K562 (cell line): Measurements from ENCODE around the gene SLMAP. TPM values are rescaled to one million over a fixed set of nuclear protein-coding genes. Genes with fewer than 3 reads are reported as not detected.

ENCODE experiments used
- ATAC-seq: fragments of 200-7000 bp; cut with Tn5 transposase; 3 replicates; pipeline ENCODE4 v1.9.1; 2020; ENCODE audit warnings: moderate library complexity
- BruUV-seq: library from RNA; stranded (reverse); fragments of 400-500 nt; replicated peaks from 2 replicates; lab custom pipeline; 2021; lab: Mats Ljungman, UMichigan
- CTCF ChIA-PET: fragments of 300-600 bp; formaldehyde crosslinking; extraction: SDS; loops from one replicate; lab custom pipeline; 2021; ENCODE audit warnings: low intra/inter-chr PET ratio; lab: Yijun Ruan, JAX
- POLR2A ChIA-PET: fragments of 300-600, 350-650 bp; sonication (Branson Sonifier 250); formaldehyde crosslinking; extraction: SDS; loops from one replicate; lab custom pipeline; 2021; ENCODE audit warnings: antibody characterized with exemption, inconsistent platforms; lab: Yijun Ruan, JAX
- DNase-seq, 4 experiments: peaks; one replicate each; pipeline versions ENCODE4 v3.0.0 to v3.0.0-alpha.2; 2011 to 2018; ENCODE audit warnings: low spot score in 3 of 4, mixed read lengths in 3 of 4; ENCODE audit errors: extremely low read depth in 1 of 4
- FAIRE-seq: peaks from 2 replicates; lab custom pipeline; 2011; peaks lifted over from hg19 to GRCh38; lab: Jason Lieb, UNC
- H2AFZ ChIP-seq: 2 replicates; pipeline ENCODE4 v1.6.0; 2011; ENCODE audit warnings: low read depth, low read length, control low read depth, inconsistent platforms
- H3K27ac ChIP-seq: fragments of 200-600 bp; 3 replicates; pipeline ENCODE4 v1.8.0; 2011; ENCODE audit warnings: low read depth, mild to moderate bottlenecking, control low read depth, inconsistent platforms, low read length, moderate library complexity, mixed read lengths; ENCODE audit errors: extremely low read depth
- H3K27me3 ChIP-seq, 2 experiments: fragments of 300-600 bp in 1 of 2; 2 replicates in 1 of 2; 3 replicates in 1 of 2; pipeline versions ENCODE4 v1.6.0 to v1.8.0; 2011; ENCODE audit warnings: inconsistent platforms in 2 of 2, low read length in 2 of 2, mild to moderate bottlenecking in 1 of 2, mixed read lengths in 1 of 2, moderate library complexity in 1 of 2; ENCODE audit not compliant: control insufficient read depth in 2 of 2, insufficient read depth in 2 of 2
- H3K36me3 ChIP-seq: fragments of 300-600 bp; 3 replicates; pipeline ENCODE4 v1.8.0; 2011; ENCODE audit warnings: mild to moderate bottlenecking, low read length, inconsistent platforms; ENCODE audit not compliant: control insufficient read depth, insufficient read depth
- H3K4me1 ChIP-seq, 2 experiments: fragments of 200-600 bp in 1 of 2; replicated peaks in 1 of 2; 2 replicates in 1 of 2; 3 replicates in 1 of 2; pipeline versions ENCODE4 v1.5.1 to v1.8.0; 2011; ENCODE audit warnings: inconsistent platforms in 2 of 2, low read length in 2 of 2, mild to moderate bottlenecking in 1 of 2, mixed read lengths in 1 of 2, moderate library complexity in 1 of 2; ENCODE audit not compliant: control insufficient read depth in 2 of 2, insufficient read depth in 2 of 2
- H3K4me2 ChIP-seq: 2 replicates; pipeline ENCODE4 v1.6.1; 2011; ENCODE audit warnings: low read length, control low read depth, inconsistent platforms, mixed read lengths; ENCODE audit not compliant: insufficient read depth
- H3K4me3 ChIP-seq: fragments of 200-600 bp; sonication (generic), shearing (Covaris generic); 2 replicates; pipeline ENCODE4 v1.5.1; 2016; ENCODE audit warnings: control low read depth, inconsistent platforms
- H3K79me2 ChIP-seq: fragments of 200-600 bp; 3 replicates; pipeline ENCODE4 v1.8.0; 2011; ENCODE audit warnings: low read length, inconsistent platforms; ENCODE audit not compliant: control insufficient read depth, insufficient read depth
- H3K9ac ChIP-seq, 2 experiments: 2 replicates each; pipeline versions ENCODE4 v1.6.0 to v1.6.1; 2011; ENCODE audit warnings: low read depth in 2 of 2, low read length in 2 of 2, control low read depth in 1 of 2, inconsistent platforms in 1 of 2, mild to moderate bottlenecking in 1 of 2, mixed read lengths in 1 of 2; ENCODE audit not compliant: insufficient read depth in 1 of 2
- H3K9me1 ChIP-seq: one replicate; pipeline ENCODE4 v1.6.0; 2011; ENCODE audit warnings: inconsistent platforms, mild to moderate bottlenecking, low read length, moderate library complexity; ENCODE audit not compliant: control insufficient read depth, insufficient read depth
- H3K9me3 ChIP-seq: replicated peaks from 2 replicates; pipeline ENCODE4 v1.5.1; 2011; ENCODE audit warnings: low read depth, low read length, inconsistent platforms; ENCODE audit not compliant: control insufficient read depth, insufficient read depth
- H4K20me1 ChIP-seq: replicated peaks from 2 replicates; pipeline ENCODE4 v1.6.1; 2011; ENCODE audit warnings: low read length, inconsistent platforms, mixed read lengths; ENCODE audit not compliant: control insufficient read depth, insufficient read depth
- BRD9 ChIP-seq: fragments of 450-650 bp; IDR thresholded peaks from 2 replicates; pipeline ENCODE4 v1.6.1; 2018; ENCODE audit warnings: low read depth; ENCODE audit not compliant: partially characterized antibody
- CHD7 ChIP-seq: fragments of 200-600 bp; sonication (generic); IDR thresholded peaks from one replicate; pipeline ENCODE4 v1.6.1; 2012; ENCODE audit warnings: mild to moderate bottlenecking, low read depth, low read length, inconsistent platforms
- E2F3 ChIP-seq: fragments of 250-450 bp; sonication (Bioruptor Pico); IDR thresholded peaks from 2 replicates; pipeline ENCODE4 v1.4.0; 2020; ENCODE audit warnings: mild to moderate bottlenecking
- GATAD2B ChIP-seq: fragments of 450-650 bp; IDR thresholded peaks from 2 replicates; pipeline ENCODE4 v1.6.1; 2017; ENCODE audit warnings: mild to moderate bottlenecking, borderline replicate concordance
- HINFP ChIP-seq: fragments of 450-650 bp; conservative IDR thresholded peaks from 2 replicates; pipeline ENCODE4 v1.6.1; 2016; ENCODE audit warnings: missing genetic modification characterization, low read depth, mild to moderate bottlenecking, control low read depth, missing compliant biosample characterization
- MLX ChIP-seq, 2 experiments: fragments of 450-650 bp in 1 of 2; sonication (generic) in 1 of 2; formaldehyde crosslinking; conservative IDR thresholded peaks; 2 replicates each; pipeline versions ENCODE4 v1.4.0 to v1.8.1; 2020 to 2022; ENCODE audit warnings: mild to moderate bottlenecking in 1 of 2, missing genetic modification reagents in 1 of 2
- SMARCB1 ChIP-seq: IDR thresholded peaks from 2 replicates; pipeline ENCODE4 v1.6.1; 2011; ENCODE audit warnings: improper control_type of control experiment, low read depth; ENCODE audit not compliant: insufficient read length
- in situ Hi-C: fragments of 300-500 bp; cut with MboI; formaldehyde crosslinking; loops from 4 replicates; pipeline ENCODE4 v1.15.0; 2018; ENCODE audit warnings: inconsistent platforms, mixed read lengths
- intact Hi-C: fragments of 100-400 bp; cut with micrococcal nuclease; formaldehyde crosslinking; loops from 2 replicates; pipeline ENCODE4 v1.14.2; 2022
- polyA plus RNA-seq, 8 experiments: library from polyadenylated mRNA; depleted of rRNA in 4 of 8; stranded (reverse) in 5 of 8; unstranded in 3 of 8; fragments of >200 nt; fragmentation: Nextera tagmentation in 2 of 8; fragmentation: Illumina TruSeq in 1 of 8; extraction: Ambion mirVana in 2 of 8; extraction: Trizol in 1 of 8; gene quantifications; 2 replicates each; pipeline versions ENCODE4 v1.2.1 to v1.2.3, GENCODE V29; 2011 to 2014; ENCODE audit warnings: inconsistent platforms in 1 of 8, missing spikeins in 1 of 8
- total RNA-seq, 7 experiments: library from RNA; depleted of rRNA in 6 of 7; stranded (reverse); fragments of >200 nt in 6 of 7; fragmentation: Illumina TruSeq in 2 of 7; extraction: Trizol in 2 of 7; gene quantifications; 2 replicates each; pipeline versions ENCODE4 v1.2.1 to v1.2.3, GENCODE V29; 2011 to 2021; ENCODE audit warnings: low replicate concordance in 1 of 7

SLMAP gene
- total and polyA plus RNA-seq, 9 of the 15 experiments (the other 6 are each of a cell fraction or from before 2014, with no cell fraction given): 12.1 to 50.7 (median 28.3) TPM

DNA sequence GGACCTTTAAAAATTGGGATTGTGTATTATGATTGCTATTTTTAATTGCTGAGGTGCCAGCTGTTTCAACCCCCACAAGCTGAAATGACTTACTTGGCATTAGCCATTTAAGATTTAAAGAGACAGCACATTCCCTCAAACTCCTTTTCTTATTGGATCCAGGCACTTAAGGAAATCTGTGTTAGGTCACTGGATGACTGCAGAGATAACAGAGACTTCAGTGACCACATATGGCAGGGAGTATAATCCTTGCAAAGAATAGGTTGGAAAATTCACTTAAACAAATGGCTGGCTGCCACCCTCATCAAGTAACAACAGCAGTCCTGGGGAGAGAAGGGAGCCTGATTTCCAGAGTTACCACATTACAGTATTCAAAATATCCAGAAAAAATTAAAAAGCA, 66.6 kb downstream of the SLMAP start:
- H3K9me3 ChIP-seq: no peaks in the 10 kb centered on the region
- no peak overlapping the region for H3K27ac ChIP-seq
- no peaks in the 10 kb centered on the region for H3K9me1 ChIP-seq
- 0 out of 2 replicates have a peak, but pooled peaks cover 6% of the 10 kb centered on the region for H4K20me1 ChIP-seq
- no peaks in the 10 kb centered on the region for H3K36me3 ChIP-seq
- no peak for ATAC-seq
- H3K9ac ChIP-seq: no peak overlapping the region
- peaks cover 49% of the 10 kb centered on the region for H3K79me2 ChIP-seq
- ChIA-PET CTCF (no interaction called here), POLR2A (interaction anchor here (0.6 kb wide), 1 partner anchor 17 kb away, joined by 7 read pairs; no protein-coding TSS in a partner anchor)
- FAIRE-seq: no peak
- no TSS peak for BruUV-seq
- no peak overlapping the region for H3K4me2 ChIP-seq
- in situ Hi-C loops: no loop called here
- no peak overlapping the region for H3K4me3 ChIP-seq
- no peaks in the 10 kb centered on the region for H3K27me3 ChIP-seq
- H3K4me1 ChIP-seq: peaks cover 0 to 8% of the 10 kb centered on the region in 2 experiments; a peak in 3 of 5 replicates
- no peak overlapping the region for H2AFZ ChIP-seq
- intact Hi-C loops: loop anchor here (10.0 kb wide), 1 partner anchor 178 kb away; no protein-coding TSS in a partner anchor
- no peak for DNase-seq
- no peak for TF ChIP-seq E2F3
- TF ChIP-seq BRD9: no peak
- no peak for TF ChIP-seq MLX (CRISPR knock-in tag; conservative IDR thresholded peaks at IDR 0.05)
- no peak for TF ChIP-seq SMARCB1
- no peak for TF ChIP-seq GATAD2B
- no peak for TF ChIP-seq CHD7
- no peak for TF ChIP-seq HINFP (tag)
